Measurements from ENCODE around the gene JAK3. TPM values are rescaled to one million over a fixed set of nuclear protein-coding genes. Genes with fewer than 3 reads are reported as not detected.
"Not testable (repeated sequence)": the region's sequence is repeated elsewhere in the genome, so short reads cannot be mapped to it uniquely, and the experiment has no call there.

JAK3 gene
- total and polyA plus RNA-seq, 9 donors: 6.6 to 35.5 (median 17.8) TPM

- no peaks in the 10 kb centered on the region for H3K36me3 ChIP-seq
- no peaks in the 10 kb centered on the region for H3K9me3 ChIP-seq
- no peak overlapping the region for H3K4me3 ChIP-seq
- WGBS, 3 donors: 88 to 95% (median 92%) methylated on average over 4 of the region's 4 CpGs
- TF ChIP-seq CTCF (IDR thresholded peaks at IDR 0.05) (no peak), POLR2A (IDR thresholded peaks at IDR 0.05) (no peak)
- intact Hi-C loops (cut with DNase I): no loop called here
- no peak for DNase-seq
- no peak overlapping the region for H3K27ac ChIP-seq
- H3K4me1 ChIP-seq (ENCODE audit: insufficient read depth): no peaks in the 10 kb centered on the region
- no peaks in the 10 kb centered on the region for H3K27me3 ChIP-seq
These were observed 42.4 kb downstream of the JAK3 start for GRCh38 chr19:17805427-17805826.

GRCh38 chr19:17803264-17803896, 44.4 kb downstream of the JAK3 start:
- H3K9me3 ChIP-seq: no peaks in the 10 kb centered on the region
- no peaks in the 10 kb centered on the region for H3K36me3 ChIP-seq
- no peak for TF ChIP-seq EP300 (IDR thresholded peaks at IDR 0.05)
- TF ChIP-seq POLR2A (IDR thresholded peaks at IDR 0.05): no peak
- TF ChIP-seq CTCF (IDR thresholded peaks at IDR 0.05): no peak
- no peak overlapping the region for H3K27ac ChIP-seq
- H3K4me1 ChIP-seq (ENCODE audit: insufficient read depth): no peaks in the 10 kb centered on the region
- 71 to 75% (median 74%) methylated on average over 14 of the region's 14 CpGs for WGBS, 3 donors
- no peaks in the 10 kb centered on the region for H3K27me3 ChIP-seq
- no peak for DNase-seq
- no peak overlapping the region for H3K4me3 ChIP-seq
- intact Hi-C loops (cut with DNase I): no loop called here

GRCh38 chr19:17802137-17802858, 45.5 kb downstream of the JAK3 start:
- Histone ChIP-seq H3K27me3 (no peaks in the 10 kb centered on the region), H3K4me1 (ENCODE audit: insufficient read depth) (no peaks in the 10 kb centered on the region), H3K9me3 (no peaks in the 10 kb centered on the region), H3K27ac (no peak overlapping the region), H3K4me3 (no peak overlapping the region), H3K36me3 (no peaks in the 10 kb centered on the region)
- no peak for DNase-seq
- intact Hi-C loops (cut with DNase I): no loop called here
- TF ChIP-seq POLR2A (IDR thresholded peaks at IDR 0.05) (no peak), CTCF (IDR thresholded peaks at IDR 0.05) (no peak), EP300 (IDR thresholded peaks at IDR 0.05) (no peak)
- WGBS, 3 donors: 54 to 62% (median 55%) methylated on average over 12 of the region's 12 CpGs

- not testable (repeated sequence) for H3K27ac ChIP-seq; H3K4me3 ChIP-seq; H3K27me3 ChIP-seq; H3K4me1 ChIP-seq (ENCODE audit: insufficient read depth); DNase-seq; H3K9me3 ChIP-seq; H3K36me3 ChIP-seq
- intact Hi-C loops (cut with DNase I): loop anchor here in 1 of 4 donors (10.0 kb wide), 1 partner anchor 56 kb away; the partner anchor contains the start of gene RPL18A
- 85 to 87% (median 86%) methylated on average over 3 of the region's 3 CpGs for WGBS, 3 donors
These were observed 49.2 kb downstream of the JAK3 start for GRCh38 chr19:17798599-17798998.

Data from ovary (tissue), 9 donors.